Fibroblast of pulmonary artery (primary cell): ENCODE measurements around the gene NEK2.
A peak's percentile ranks its signal among the peaks of the same experiment; 100 is the strongest.
"Not testable (repeated sequence)": the region's sequence is repeated elsewhere in the genome, so short reads cannot be mapped to it uniquely, and the experiment has no call there.

Source experiments
- DNase-seq: peaks from one replicate; pipeline ENCODE4 v3.0.0-alpha.2; 2010; ENCODE audit warnings: low read depth
- H3K4me3 ChIP-seq: replicated peaks from 2 replicates; pipeline ENCODE4 v1.5.1; 2011; ENCODE audit warnings: low read depth, mild to moderate bottlenecking, control low read depth, low read length, moderate library complexity
- TF ChIP-seq, protein P1 (sequence below): IDR thresholded peaks from 2 replicates; pipeline ENCODE4 v1.5.1; 2011; ENCODE audit warnings: mild to moderate bottlenecking, control low read depth, low read length, inconsistent platforms; ENCODE audit errors: missing control alignments

Gene NEK2

DNA sequence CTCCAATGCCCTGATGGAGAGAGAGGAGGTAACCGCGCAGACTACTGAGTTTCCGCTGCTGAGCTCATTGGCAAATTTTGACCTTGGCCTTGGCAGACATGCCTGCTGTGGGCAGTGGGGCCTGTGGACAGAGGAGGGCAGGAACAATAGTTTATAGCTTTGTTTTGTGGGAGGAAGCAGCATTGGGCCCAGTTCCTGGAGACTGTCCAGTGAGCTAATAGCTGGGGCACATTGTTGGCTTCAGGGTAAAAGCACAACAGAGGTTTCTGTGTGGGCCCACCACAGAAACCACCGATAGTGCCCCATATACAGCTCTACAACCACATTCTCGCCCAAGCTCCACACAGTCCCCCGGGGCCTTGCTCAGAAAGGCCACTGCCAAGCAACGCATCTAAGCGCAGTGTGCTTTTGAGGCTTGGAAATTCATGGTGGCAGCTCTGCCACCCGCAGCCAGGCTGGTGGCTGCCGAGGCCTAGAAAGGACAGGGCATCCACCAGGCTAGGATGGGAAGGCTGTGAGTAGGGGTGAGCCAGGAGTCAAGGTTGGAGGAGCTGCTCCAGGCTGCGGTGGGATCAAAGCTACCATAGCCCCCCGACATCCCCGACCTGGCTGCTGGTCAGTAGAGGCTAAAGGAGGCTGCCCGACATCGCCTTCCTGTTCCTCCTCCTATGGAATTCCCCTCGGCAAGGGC is 43.2 kb downstream of the NEK2 start:
- H3K4me3 ChIP-seq = no peak overlapping the region
- no peak for DNase-seq
- TF ChIP-seq, protein P1, sequence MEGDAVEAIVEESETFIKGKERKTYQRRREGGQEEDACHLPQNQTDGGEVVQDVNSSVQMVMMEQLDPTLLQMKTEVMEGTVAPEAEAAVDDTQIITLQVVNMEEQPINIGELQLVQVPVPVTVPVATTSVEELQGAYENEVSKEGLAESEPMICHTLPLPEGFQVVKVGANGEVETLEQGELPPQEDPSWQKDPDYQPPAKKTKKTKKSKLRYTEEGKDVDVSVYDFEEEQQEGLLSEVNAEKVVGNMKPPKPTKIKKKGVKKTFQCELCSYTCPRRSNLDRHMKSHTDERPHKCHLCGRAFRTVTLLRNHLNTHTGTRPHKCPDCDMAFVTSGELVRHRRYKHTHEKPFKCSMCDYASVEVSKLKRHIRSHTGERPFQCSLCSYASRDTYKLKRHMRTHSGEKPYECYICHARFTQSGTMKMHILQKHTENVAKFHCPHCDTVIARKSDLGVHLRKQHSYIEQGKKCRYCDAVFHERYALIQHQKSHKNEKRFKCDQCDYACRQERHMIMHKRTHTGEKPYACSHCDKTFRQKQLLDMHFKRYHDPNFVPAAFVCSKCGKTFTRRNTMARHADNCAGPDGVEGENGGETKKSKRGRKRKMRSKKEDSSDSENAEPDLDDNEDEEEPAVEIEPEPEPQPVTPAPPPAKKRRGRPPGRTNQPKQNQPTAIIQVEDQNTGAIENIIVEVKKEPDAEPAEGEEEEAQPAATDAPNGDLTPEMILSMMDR = no peak

DNA sequence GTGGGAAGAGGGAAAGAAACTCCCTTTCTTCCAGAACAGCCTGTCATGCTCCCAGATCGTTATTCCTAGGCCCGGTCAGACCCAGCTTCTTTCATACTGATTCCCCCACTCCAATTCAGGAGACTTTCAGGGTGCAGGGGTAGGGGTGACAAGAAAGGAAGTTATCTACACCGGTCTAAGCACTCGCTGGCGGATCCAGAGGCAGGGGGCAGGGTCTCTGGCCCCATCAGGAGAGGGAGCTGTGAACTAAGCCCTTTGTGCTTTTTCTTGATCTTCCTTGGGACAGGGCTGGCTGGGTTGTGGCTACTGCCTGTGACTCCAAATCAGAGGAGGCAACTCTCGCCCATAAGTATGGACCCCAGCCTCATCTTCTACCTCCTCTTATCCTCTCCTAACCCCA is 44.3 kb downstream of the NEK2 start:
- TF ChIP-seq, protein P1 = no peak
- DNase-seq = no peak

DNA sequence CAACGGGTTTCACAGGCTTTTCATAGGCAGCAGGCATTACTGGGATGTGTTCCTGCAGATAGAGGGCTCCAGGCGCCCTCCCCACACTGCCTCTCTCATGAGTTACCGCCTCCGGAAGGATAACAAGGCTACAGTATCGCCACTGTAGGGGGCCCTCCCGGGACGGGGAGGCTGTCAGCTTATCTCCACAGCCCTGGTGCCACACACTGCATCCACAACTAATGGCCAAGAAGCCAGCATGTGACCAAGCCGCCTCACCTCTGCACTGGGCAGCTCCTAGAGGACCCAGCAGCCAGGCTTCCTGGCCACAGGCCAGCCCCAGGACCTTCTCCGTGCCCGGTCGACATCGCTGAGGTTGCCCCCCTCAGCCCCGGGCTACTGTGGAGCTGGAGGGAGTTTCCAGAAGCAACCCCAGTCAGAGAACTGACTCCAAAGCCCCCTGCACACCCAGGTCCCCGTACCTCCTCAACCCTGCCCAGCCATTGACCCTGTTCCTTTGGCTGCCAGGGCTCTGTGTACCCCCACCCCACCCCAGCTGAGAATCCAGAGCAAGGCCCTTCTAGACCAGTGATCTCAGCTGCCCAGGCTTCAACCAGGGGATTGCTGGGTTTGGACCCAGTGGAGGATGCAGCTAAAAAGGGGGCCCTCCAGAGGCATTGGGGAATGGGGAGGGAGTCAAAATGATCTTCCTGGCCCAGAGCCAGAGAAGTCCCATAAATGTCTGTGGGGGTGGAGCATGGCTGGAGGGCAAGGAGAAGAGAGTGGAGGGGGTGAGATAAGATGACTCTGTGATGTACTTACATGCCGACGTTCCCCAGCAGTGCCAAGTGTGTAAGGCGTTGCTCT is 45.0 kb downstream of the NEK2 start:
- no peak for DNase-seq
- TF ChIP-seq, protein P1 = peak; percentile 22
- no peak overlapping the region for H3K4me3 ChIP-seq

More for the DNA sequence above, 44.3 kb downstream of the NEK2 start:
- no peak overlapping the region for H3K4me3 ChIP-seq

DNA sequence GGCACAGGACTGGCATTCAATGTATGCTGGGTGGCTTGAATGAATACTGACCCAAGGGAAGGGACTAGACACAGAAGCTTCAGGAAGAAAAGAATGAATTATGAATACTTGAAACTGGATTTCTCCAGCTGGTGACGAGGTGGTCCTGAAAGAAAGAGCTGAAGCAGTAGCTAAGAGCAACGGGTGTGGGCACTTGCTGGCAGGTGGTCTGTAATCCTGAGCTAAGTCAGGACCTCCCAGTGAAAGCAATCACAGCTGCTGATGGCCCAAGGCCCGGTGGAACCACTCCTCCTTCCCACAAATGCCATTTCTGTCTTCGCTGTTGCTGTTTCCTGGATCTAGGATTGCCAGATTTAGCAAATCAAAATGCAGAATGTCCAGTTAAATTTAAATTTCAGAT is 47.0 kb downstream of the NEK2 start:
- no peak for DNase-seq
- TF ChIP-seq, protein P1 = no peak
- H3K4me3 ChIP-seq = no peak overlapping the region

DNA sequence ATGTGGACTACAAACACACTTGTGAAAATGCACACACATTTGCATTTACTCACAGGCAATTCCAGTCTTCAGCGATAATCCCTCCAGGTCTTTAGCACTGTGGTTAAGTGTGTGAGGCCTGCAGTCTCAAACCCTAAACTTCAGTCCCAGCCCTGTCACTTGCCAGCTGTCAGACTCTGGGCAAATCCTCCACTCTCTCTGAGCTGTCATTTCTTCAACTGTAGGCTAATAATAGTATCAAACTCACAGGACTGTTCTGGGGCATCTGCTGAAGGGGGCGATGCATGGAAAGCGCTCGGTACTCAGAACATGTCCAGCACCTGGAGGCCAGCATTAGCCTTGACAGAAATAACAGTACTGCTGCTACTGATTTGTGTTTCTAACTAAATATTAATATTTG is 48.2 kb downstream of the NEK2 start:
- no peak for DNase-seq
- TF ChIP-seq, protein P1 = no peak
- H3K4me3 ChIP-seq = no peak overlapping the region

DNA sequence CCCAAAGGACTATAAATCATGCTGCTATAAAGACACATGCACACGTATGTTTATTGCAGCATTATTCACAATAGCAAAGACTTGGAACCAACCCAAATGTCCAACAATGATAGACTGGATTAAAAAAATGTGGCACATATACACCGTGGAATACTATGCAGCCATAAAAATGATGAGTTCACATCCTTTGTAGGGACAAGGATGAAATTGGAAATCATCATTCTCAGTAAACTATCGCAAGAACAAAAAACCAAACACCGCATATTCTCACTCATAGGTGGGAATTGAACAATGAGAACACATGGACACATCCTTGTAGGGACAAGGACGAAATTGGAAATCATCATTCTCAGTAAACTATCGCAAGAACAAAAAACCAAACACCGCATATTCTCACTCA is 49.6 kb downstream of the NEK2 start:
- not testable (repeated sequence) for DNase-seq

DNA sequence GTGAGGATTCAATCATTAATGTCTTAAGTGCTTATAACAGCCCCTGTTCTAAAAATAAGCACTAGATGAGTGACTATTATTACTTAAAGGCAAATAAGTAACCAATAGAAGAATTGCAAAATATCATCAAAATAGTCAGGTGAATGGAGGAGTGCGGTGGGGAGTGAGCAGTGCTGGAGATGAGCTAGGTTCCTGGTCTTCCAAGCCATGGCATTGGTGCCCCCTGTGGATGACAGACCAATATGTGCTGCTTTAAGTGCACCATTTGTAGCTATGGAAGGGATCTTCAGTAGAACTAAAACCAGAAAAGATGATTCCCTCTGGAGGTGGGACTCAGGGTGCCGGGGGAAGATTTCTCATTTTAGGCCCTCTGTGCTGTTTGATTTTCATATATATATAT is 50.4 kb downstream of the NEK2 start:
- TF ChIP-seq, protein P1 = peak; percentile 45
- DNase-seq = peak; percentile 64
- no peak overlapping the region for H3K4me3 ChIP-seq

More for the DNA sequence above, 49.6 kb downstream of the NEK2 start:
- not testable (repeated sequence) for H3K4me3 ChIP-seq
